ENCODE results near the gene ADCY7.

The ADCY7 gene

DNA sequence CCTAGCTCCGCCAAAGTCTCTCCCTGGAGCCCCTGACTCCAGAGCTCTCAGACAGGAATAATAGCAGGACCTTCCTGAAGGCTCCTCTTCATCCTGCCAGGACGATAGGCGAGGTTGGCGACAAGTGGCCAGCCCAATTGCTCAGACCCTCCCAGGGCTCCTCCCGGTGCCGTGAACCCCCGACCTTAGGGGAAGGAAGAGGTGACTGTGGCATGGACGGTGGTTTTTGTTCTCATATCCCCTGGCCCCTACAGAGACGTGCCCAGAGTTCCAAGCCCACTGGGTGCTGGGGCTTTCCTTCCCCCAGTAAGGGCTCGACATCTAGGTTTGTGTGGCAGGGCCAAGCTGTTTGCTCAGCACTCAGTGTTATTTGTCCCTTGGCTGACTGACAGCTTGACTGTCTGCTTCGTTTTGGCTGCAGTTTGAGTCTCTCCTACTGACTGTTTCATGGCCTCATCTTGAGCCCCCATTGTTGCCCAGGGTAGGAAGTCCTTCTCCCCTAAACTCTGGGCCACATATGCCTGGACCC lies 4.6 kb upstream of the ADCY7 start:
- TF ChIP-seq, protein P1, sequence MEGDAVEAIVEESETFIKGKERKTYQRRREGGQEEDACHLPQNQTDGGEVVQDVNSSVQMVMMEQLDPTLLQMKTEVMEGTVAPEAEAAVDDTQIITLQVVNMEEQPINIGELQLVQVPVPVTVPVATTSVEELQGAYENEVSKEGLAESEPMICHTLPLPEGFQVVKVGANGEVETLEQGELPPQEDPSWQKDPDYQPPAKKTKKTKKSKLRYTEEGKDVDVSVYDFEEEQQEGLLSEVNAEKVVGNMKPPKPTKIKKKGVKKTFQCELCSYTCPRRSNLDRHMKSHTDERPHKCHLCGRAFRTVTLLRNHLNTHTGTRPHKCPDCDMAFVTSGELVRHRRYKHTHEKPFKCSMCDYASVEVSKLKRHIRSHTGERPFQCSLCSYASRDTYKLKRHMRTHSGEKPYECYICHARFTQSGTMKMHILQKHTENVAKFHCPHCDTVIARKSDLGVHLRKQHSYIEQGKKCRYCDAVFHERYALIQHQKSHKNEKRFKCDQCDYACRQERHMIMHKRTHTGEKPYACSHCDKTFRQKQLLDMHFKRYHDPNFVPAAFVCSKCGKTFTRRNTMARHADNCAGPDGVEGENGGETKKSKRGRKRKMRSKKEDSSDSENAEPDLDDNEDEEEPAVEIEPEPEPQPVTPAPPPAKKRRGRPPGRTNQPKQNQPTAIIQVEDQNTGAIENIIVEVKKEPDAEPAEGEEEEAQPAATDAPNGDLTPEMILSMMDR (IDR thresholded peaks at IDR 0.05; ENCODE audit: low read depth, low read length): no peak
- H3K4me3 ChIP-seq (replicated peaks in 1 of 2; ENCODE audit: low read depth in 2 of 2, low read length in 2 of 2): no peak overlapping the region
- no peak for DNase-seq (ENCODE audit: low read depth in 2 of 2)

- no peak overlapping the region for H3K4me3 ChIP-seq (replicated peaks in 1 of 2; ENCODE audit: low read depth in 2 of 2, low read length in 2 of 2)
- TF ChIP-seq, protein P1 (IDR thresholded peaks at IDR 0.05; ENCODE audit: low read depth, low read length): no peak
- DNase-seq (ENCODE audit: low read depth in 2 of 2): no peak
These were observed 3.1 kb upstream of the ADCY7 start for GRCh38 chr16:50263060-50263909.

DNA sequence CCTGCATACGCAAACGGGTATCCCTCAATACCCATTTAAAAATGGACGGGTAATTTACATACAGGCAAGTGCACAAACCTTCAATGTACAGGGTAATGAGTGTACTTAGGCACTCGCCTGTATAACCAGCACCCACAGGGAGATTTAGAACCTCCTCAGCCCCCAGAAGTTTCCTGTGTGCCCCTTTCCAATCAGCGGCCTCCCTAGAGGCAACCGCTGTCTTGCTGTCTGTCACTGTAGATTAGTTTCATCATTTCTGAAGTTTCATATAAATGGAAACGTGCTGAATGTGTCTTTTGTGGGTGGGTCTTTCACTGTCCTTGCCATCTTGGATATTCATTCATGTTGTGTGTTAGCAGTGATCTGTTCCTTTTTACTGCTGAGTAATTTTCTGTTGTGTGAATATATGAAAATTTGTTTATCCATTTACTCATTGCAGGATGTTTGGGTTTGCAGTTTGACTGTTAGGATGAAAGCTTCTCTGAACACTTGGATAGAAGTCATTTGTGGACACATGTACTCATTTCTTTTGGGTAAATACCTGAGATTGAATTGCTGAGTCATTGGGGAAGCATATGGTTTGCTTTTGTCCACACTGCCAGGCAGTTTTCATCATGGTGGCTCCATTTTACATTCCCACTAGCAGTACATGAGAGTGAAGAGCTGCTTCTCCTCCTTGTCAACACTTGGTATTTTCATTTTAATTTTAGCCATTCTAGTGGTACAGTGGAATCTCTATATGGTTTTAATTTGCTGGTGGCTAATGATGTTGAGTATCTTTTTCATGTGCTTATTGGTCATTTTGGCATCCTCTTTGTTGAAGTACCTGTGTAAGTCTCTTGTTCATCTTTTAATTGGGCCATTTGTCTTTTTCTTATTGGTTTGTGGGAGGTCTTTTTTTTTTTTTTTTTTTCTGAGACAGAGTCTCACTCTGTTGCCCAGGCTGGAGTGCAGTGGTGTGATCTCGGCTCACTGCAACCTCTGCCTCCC lies 2.1 kb upstream of the ADCY7 start:
- TF ChIP-seq, protein P1 (IDR thresholded peaks at IDR 0.05; ENCODE audit: low read depth, low read length): no peak
- peak; percentile 41 to 53 for DNase-seq (ENCODE audit: low read depth in 2 of 2)

GRCh38 chr16:50265260-50265659 lies 1.1 kb upstream of the ADCY7 start:
- TF ChIP-seq, protein P1 (IDR thresholded peaks at IDR 0.05; ENCODE audit: low read depth, low read length): no peak
- no peak for DNase-seq (ENCODE audit: low read depth in 2 of 2)
- H3K4me3 ChIP-seq (replicated peaks in 1 of 2; ENCODE audit: low read depth in 2 of 2, low read length in 2 of 2): no peak overlapping the region

More for the DNA sequence above, 2.1 kb upstream of the ADCY7 start:
- no peak overlapping the region for H3K4me3 ChIP-seq (replicated peaks in 1 of 2; ENCODE audit: low read depth in 2 of 2, low read length in 2 of 2)

DNA sequence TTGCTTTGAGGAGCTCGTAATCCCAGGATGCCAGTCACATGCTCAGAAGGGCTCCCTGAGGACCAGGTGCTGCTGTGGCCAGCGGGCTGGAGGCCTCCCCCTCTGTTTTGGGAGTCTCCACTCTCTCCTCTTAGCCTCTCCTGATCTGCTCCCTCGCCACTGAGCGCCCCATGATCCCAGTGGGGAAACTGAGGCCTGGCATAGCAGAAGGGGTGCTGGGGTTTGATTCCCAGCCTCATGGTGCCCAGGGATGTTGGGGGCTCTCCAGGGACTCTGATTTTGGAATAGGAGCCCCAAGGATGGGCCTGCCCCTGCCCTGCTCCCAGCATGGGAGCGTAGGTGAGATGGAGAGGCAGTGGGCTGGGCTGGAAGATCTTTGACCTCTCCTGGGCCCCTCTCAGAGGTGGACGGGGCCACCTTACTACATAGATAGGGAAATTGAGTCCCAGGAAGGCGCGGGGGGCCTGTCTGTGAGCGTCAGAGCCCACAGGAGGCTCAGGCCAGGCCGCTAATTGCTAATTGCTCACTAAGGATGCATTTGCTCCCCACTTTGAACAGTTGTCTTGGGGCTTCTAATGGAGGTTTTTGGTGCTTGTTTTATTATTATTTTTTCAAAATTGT lies 525 bp upstream of the ADCY7 start:
- no peak for DNase-seq (ENCODE audit: low read depth in 2 of 2)
- TF ChIP-seq, protein P1 (IDR thresholded peaks at IDR 0.05; ENCODE audit: low read depth, low read length): no peak
- peak overlapping the region in 1 of 2 donors; percentile 65 for H3K4me3 ChIP-seq (replicated peaks in 1 of 2; ENCODE audit: low read depth in 2 of 2, low read length in 2 of 2)

DNA sequence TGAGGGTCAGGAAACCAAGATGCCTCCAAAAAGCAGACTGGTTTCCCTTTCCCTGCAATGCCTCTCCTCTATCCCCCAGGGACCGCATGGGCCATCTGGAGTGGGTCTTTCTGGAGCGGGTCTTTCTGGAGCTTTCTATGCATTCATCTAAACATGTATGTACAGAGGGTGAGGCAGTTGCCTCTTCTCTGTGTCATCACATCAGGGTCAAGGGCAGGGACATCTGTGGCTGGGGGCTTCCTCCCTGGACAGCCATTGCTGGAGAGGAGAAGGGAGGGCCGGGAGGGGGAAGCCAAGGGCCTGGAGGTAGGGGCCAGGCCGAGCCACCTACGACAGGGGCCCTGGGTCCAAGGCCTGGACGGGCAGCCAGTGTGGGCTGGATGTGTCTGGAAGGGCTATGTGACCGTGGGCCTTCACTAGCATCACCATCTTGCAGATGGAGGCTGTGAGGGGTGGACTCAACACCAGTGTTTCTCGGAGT lies 840 bp downstream of the ADCY7 start:
- TF ChIP-seq, protein P1 (IDR thresholded peaks at IDR 0.05; ENCODE audit: low read depth, low read length): no peak
- DNase-seq (ENCODE audit: low read depth in 2 of 2): no peak
- peak overlapping the region in 1 of 2 donors; percentile 65 for H3K4me3 ChIP-seq (replicated peaks in 1 of 2; ENCODE audit: low read depth in 2 of 2, low read length in 2 of 2)
